ENCODE results near the gene SPRY1.

Gene SPRY1

GRCh38 chr4:123399627-123400358, 3.2 kb downstream of the SPRY1 start:
- POLR2A ChIA-PET = interaction anchor here (0.9 to 3.2 kb wide), 6 partner anchors 10 to 217 kb away, joined by 3 to 14 read pairs (median 6); no protein-coding TSS in a partner anchor
- peaks cover 5 to 25% (median 16%) of the 10 kb centered on the region in 4 experiments for H3K36me3 ChIP-seq (ENCODE audit: control insufficient read depth in 4 of 4, insufficient read depth in 4 of 4, low read length in 3 of 4)
- no peaks in the 10 kb centered on the region for H3K9me3 ChIP-seq (ENCODE audit: control extremely low read depth in 1 of 5, control insufficient read depth in 4 of 5, insufficient read depth in 2 of 5, low read depth in 1 of 5, low read length in 4 of 5)
- peak in 1 of 3 donors; percentile 29 for DNase-seq
- no peaks in the 10 kb centered on the region for H3K27me3 ChIP-seq (replicated peaks in 2 of 5; ENCODE audit: control insufficient read depth in 4 of 5, insufficient read depth in 5 of 5, low read length in 4 of 5)
- WGBS (ENCODE audit: insufficient coverage) = 0% methylated on average over 20 of the region's 22 CpGs
- H3K27ac ChIP-seq (ENCODE audit: insufficient read depth in 1 of 2, low read depth in 1 of 2, low read length in 2 of 2, poor library complexity in 1 of 2, severe bottlenecking in 2 of 2) = peak overlapping the region; percentile 78 to 86
- peaks cover 15 to 45% (median 35%) of the 10 kb centered on the region in 4 experiments for H3K4me1 ChIP-seq (ENCODE audit: control extremely low read depth in 1 of 4, control insufficient read depth in 4 of 4, insufficient read depth in 4 of 4, low read length in 3 of 4)
- peak overlapping the region; percentile 64 to 99 (median 83) for H3K4me3 ChIP-seq (ENCODE audit: control insufficient read depth in 1 of 7, extremely low read depth in 1 of 7, insufficient read depth in 4 of 7, low read depth in 2 of 7, low read length in 6 of 7)
- CTCF ChIA-PET = interaction anchor here (0.7 to 13.5 kb wide), 17 partner anchors 9 to 271 kb away, joined by 3 to 84 read pairs (median 3); no protein-coding TSS in a partner anchor

GRCh38 chr4:123401271-123402120, 4.9 kb downstream of the SPRY1 start:
- DNase-seq = no peak
- ChIA-PET CTCF (interaction anchor here (0.5 to 3.4 kb wide), 7 partner anchors 9 to 187 kb away, joined by 3 to 30 read pairs (median 10); no protein-coding TSS in a partner anchor), POLR2A (interaction anchor here (0.6 kb wide), 1 partner anchor 10 kb away, joined by 3 read pairs; no protein-coding TSS in a partner anchor)
- H3K4me3 ChIP-seq (ENCODE audit: control insufficient read depth in 1 of 7, extremely low read depth in 1 of 7, insufficient read depth in 4 of 7, low read depth in 2 of 7, low read length in 6 of 7) = peak overlapping the region in 3 of 7 experiments; percentile 4 to 99 (median 84)
- WGBS (ENCODE audit: insufficient coverage) = 83% methylated on average over 7 of the region's 9 CpGs
- H3K9me3 ChIP-seq (ENCODE audit: control extremely low read depth in 1 of 5, control insufficient read depth in 4 of 5, insufficient read depth in 2 of 5, low read depth in 1 of 5, low read length in 4 of 5) = no peaks in the 10 kb centered on the region
- peaks cover 15 to 50% (median 36%) of the 10 kb centered on the region in 4 experiments for H3K4me1 ChIP-seq (ENCODE audit: control extremely low read depth in 1 of 4, control insufficient read depth in 4 of 4, insufficient read depth in 4 of 4, low read length in 3 of 4)
- peak overlapping the region in 1 of 2 experiments; percentile 43 for H3K27ac ChIP-seq (ENCODE audit: insufficient read depth in 1 of 2, low read depth in 1 of 2, low read length in 2 of 2, poor library complexity in 1 of 2, severe bottlenecking in 2 of 2)
- H3K36me3 ChIP-seq (ENCODE audit: control insufficient read depth in 4 of 4, insufficient read depth in 4 of 4, low read length in 3 of 4) = peaks cover 5 to 25% (median 16%) of the 10 kb centered on the region in 4 experiments
- H3K27me3 ChIP-seq (replicated peaks in 2 of 5; ENCODE audit: control insufficient read depth in 4 of 5, insufficient read depth in 5 of 5, low read length in 4 of 5) = no peaks in the 10 kb centered on the region

- Histone ChIP-seq H3K36me3 (ENCODE audit: control insufficient read depth in 4 of 4, insufficient read depth in 4 of 4, low read length in 3 of 4) (peaks cover 5 to 25% (median 16%) of the 10 kb centered on the region in 4 experiments), H3K9me3 (ENCODE audit: control extremely low read depth in 1 of 5, control insufficient read depth in 4 of 5, insufficient read depth in 2 of 5, low read depth in 1 of 5, low read length in 4 of 5) (no peaks in the 10 kb centered on the region), H3K27me3 (replicated peaks in 2 of 5; ENCODE audit: control insufficient read depth in 4 of 5, insufficient read depth in 5 of 5, low read length in 4 of 5) (no peaks in the 10 kb centered on the region), H3K4me3 (ENCODE audit: control insufficient read depth in 1 of 7, extremely low read depth in 1 of 7, insufficient read depth in 4 of 7, low read depth in 2 of 7, low read length in 6 of 7) (peak overlapping the region in 1 of 7 experiments; percentile 4), H3K4me1 (ENCODE audit: control extremely low read depth in 1 of 4, control insufficient read depth in 4 of 4, insufficient read depth in 4 of 4, low read length in 3 of 4) (peaks cover 12 to 48% (median 33%) of the 10 kb centered on the region in 4 experiments), H3K27ac (ENCODE audit: insufficient read depth in 1 of 2, low read depth in 1 of 2, low read length in 2 of 2, poor library complexity in 1 of 2, severe bottlenecking in 2 of 2) (no peak overlapping the region)
- 100% methylated on average over 1 of the region's 3 CpGs for WGBS (ENCODE audit: insufficient coverage)
- ChIA-PET CTCF (interaction anchor here (1.0 to 3.4 kb wide), 2 partner anchors 11 to 186 kb away, joined by 3 to 16 read pairs; no protein-coding TSS in a partner anchor), POLR2A (no interaction called here)
- no peak for DNase-seq
Observed at GRCh38 chr4:123402121-123402465, 5.5 kb downstream of the SPRY1 start.

- WGBS (ENCODE audit: insufficient coverage) = no CpG with 5 or more reads among the region's 3 CpGs
- H3K4me3 ChIP-seq (ENCODE audit: control insufficient read depth in 1 of 7, extremely low read depth in 1 of 7, insufficient read depth in 4 of 7, low read depth in 2 of 7, low read length in 6 of 7) = no peak overlapping the region
- peaks cover 11 to 44% (median 25%) of the 10 kb centered on the region in 4 experiments for H3K4me1 ChIP-seq (ENCODE audit: control extremely low read depth in 1 of 4, control insufficient read depth in 4 of 4, insufficient read depth in 4 of 4, low read length in 3 of 4)
- no peaks in the 10 kb centered on the region for H3K9me3 ChIP-seq (ENCODE audit: control extremely low read depth in 1 of 5, control insufficient read depth in 4 of 5, insufficient read depth in 2 of 5, low read depth in 1 of 5, low read length in 4 of 5)
- H3K36me3 ChIP-seq (ENCODE audit: control insufficient read depth in 4 of 4, insufficient read depth in 4 of 4, low read length in 3 of 4) = peaks cover 5 to 25% (median 16%) of the 10 kb centered on the region in 4 experiments
- no peak overlapping the region for H3K27ac ChIP-seq (ENCODE audit: insufficient read depth in 1 of 2, low read depth in 1 of 2, low read length in 2 of 2, poor library complexity in 1 of 2, severe bottlenecking in 2 of 2)
- ChIA-PET POLR2A (interaction anchor here (0.6 kb wide), 1 partner anchor 58 kb away, joined by 3 read pairs; no protein-coding TSS in a partner anchor), CTCF (interaction anchor here (3.4 to 5.5 kb wide), 2 partner anchors 10 to 161 kb away, joined by 16 to 18 read pairs; no protein-coding TSS in a partner anchor)
- no peaks in the 10 kb centered on the region for H3K27me3 ChIP-seq (replicated peaks in 2 of 5; ENCODE audit: control insufficient read depth in 4 of 5, insufficient read depth in 5 of 5, low read length in 4 of 5)
- DNase-seq = no peak
Observed at GRCh38 chr4:123403080-123403604, 6.5 kb downstream of the SPRY1 start.

GRCh38 chr4:123404533-123404932, 7.9 kb downstream of the SPRY1 start:
- Histone ChIP-seq H3K9me3 (ENCODE audit: control extremely low read depth in 1 of 5, control insufficient read depth in 4 of 5, insufficient read depth in 2 of 5, low read depth in 1 of 5, low read length in 4 of 5) (no peaks in the 10 kb centered on the region), H3K27me3 (replicated peaks in 2 of 5; ENCODE audit: control insufficient read depth in 4 of 5, insufficient read depth in 5 of 5, low read length in 4 of 5) (no peaks in the 10 kb centered on the region), H3K4me3 (ENCODE audit: control insufficient read depth in 1 of 7, extremely low read depth in 1 of 7, insufficient read depth in 4 of 7, low read depth in 2 of 7, low read length in 6 of 7) (no peak overlapping the region), H3K36me3 (ENCODE audit: control insufficient read depth in 4 of 4, insufficient read depth in 4 of 4, low read length in 3 of 4) (peaks cover 5 to 25% (median 16%) of the 10 kb centered on the region in 4 experiments), H3K27ac (ENCODE audit: insufficient read depth in 1 of 2, low read depth in 1 of 2, low read length in 2 of 2, poor library complexity in 1 of 2, severe bottlenecking in 2 of 2) (no peak overlapping the region), H3K4me1 (ENCODE audit: control extremely low read depth in 1 of 4, control insufficient read depth in 4 of 4, insufficient read depth in 4 of 4, low read length in 3 of 4) (peaks cover 10 to 44% (median 18%) of the 10 kb centered on the region in 4 experiments)
- POLR2A ChIA-PET = no interaction called here
- no peak for DNase-seq
- WGBS (ENCODE audit: insufficient coverage) = no CpG with 5 or more reads among the region's 4 CpGs
- CTCF ChIA-PET = interaction anchor here (1.3 to 5.5 kb wide), 4 partner anchors 9 to 257 kb away, joined by 4 to 18 read pairs (median 10); no protein-coding TSS in a partner anchor

- WGBS (ENCODE audit: insufficient coverage) = 100% methylated on average over 4 of the region's 5 CpGs
- Histone ChIP-seq H3K27ac (ENCODE audit: insufficient read depth in 1 of 2, low read depth in 1 of 2, low read length in 2 of 2, poor library complexity in 1 of 2, severe bottlenecking in 2 of 2) (no peak overlapping the region), H3K36me3 (ENCODE audit: control insufficient read depth in 4 of 4, insufficient read depth in 4 of 4, low read length in 3 of 4) (peaks cover 5 to 25% (median 16%) of the 10 kb centered on the region in 4 experiments), H3K4me1 (ENCODE audit: control extremely low read depth in 1 of 4, control insufficient read depth in 4 of 4, insufficient read depth in 4 of 4, low read length in 3 of 4) (peaks cover 3 to 47% (median 16%) of the 10 kb centered on the region in 4 experiments), H3K4me3 (ENCODE audit: control insufficient read depth in 1 of 7, extremely low read depth in 1 of 7, insufficient read depth in 4 of 7, low read depth in 2 of 7, low read length in 6 of 7) (no peak overlapping the region), H3K27me3 (replicated peaks in 2 of 5; ENCODE audit: control insufficient read depth in 4 of 5, insufficient read depth in 5 of 5, low read length in 4 of 5) (no peaks in the 10 kb centered on the region), H3K9me3 (ENCODE audit: control extremely low read depth in 1 of 5, control insufficient read depth in 4 of 5, insufficient read depth in 2 of 5, low read depth in 1 of 5, low read length in 4 of 5) (no peaks in the 10 kb centered on the region)
- CTCF ChIA-PET = interaction anchor here (1.1 to 5.5 kb wide), 7 partner anchors 8 to 256 kb away, joined by 4 to 18 read pairs (median 4); partner anchors contain the start of gene SPRY1
- DNase-seq = no peak
- POLR2A ChIA-PET = no interaction called here
Observed at GRCh38 chr4:123405267-123405865, 8.8 kb downstream of the SPRY1 start.
